GM12874 (cell line): ENCODE measurements around the gene PIK3CA.

Experiments used
- TF ChIP-seq, protein P1 (sequence below): IDR thresholded peaks from 2 replicates; pipeline ENCODE4 v1.5.1; 2011; ENCODE audit warnings: low read depth, mild to moderate bottlenecking, control low read depth, low read length, moderate library complexity; ENCODE audit not compliant: insufficient read depth

Gene PIK3CA

DNA sequence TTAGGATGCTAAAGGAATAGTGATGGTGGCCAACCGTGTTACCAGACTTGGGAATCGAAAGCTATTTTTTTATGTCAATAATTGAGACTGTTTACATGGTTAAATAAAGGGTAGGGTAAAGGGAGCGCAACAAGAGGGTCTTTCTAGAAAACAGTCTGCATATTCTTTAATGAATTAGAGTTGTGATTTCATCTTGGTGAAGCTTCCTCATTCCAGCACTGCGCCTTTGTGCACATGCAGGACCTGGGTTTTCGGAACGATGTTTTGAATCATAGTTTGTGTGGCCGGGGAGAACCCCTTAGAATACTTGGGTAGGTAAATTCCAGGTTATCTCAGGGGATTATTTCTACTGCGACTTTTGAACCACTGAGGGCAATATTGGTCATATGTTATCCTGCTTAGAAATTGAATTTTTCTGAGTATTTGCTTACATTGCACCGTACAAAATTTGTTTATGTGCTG is 1.3 kb downstream of the PIK3CA start:
- TF ChIP-seq, protein P1, sequence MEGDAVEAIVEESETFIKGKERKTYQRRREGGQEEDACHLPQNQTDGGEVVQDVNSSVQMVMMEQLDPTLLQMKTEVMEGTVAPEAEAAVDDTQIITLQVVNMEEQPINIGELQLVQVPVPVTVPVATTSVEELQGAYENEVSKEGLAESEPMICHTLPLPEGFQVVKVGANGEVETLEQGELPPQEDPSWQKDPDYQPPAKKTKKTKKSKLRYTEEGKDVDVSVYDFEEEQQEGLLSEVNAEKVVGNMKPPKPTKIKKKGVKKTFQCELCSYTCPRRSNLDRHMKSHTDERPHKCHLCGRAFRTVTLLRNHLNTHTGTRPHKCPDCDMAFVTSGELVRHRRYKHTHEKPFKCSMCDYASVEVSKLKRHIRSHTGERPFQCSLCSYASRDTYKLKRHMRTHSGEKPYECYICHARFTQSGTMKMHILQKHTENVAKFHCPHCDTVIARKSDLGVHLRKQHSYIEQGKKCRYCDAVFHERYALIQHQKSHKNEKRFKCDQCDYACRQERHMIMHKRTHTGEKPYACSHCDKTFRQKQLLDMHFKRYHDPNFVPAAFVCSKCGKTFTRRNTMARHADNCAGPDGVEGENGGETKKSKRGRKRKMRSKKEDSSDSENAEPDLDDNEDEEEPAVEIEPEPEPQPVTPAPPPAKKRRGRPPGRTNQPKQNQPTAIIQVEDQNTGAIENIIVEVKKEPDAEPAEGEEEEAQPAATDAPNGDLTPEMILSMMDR, result no peak

DNA sequence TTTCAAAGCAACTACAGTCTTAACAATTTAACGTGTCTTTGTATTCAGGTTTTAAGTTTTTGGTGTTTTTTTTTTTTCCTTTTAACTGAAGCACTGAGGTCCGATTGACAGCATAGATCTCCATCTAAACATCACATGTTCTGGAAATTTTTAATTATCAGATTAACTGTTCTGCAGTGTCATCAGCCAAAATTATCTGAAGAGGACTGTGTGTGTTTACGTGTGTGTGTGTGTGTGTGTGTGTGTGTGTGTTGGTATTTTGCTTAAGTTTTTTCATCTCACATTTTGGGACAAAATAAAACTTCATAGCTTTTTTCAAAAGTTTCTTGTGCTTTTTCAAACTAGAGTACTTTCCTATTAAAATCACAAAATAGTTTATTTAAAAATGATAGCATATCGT is 1.8 kb downstream of the PIK3CA start:
- TF ChIP-seq, protein P1, result no peak

DNA sequence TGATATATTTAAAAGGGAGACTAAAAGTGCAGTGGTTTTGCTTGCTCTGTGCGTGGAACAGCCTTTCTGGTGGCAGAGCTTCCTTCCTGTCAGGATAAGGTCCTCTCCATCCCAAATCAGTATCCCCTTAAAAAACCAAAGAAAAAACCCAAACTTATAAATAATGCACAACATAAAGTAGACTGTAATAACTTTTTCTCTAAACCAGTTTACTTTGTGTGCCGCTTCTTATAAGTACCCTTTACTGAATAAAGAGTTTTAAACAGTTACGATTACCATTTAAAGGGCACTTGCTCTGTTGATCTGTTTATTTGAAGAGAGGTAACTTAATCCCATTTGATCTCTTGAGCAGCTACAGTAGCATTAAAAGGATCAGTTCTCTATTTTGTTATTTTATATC is 2.5 kb downstream of the PIK3CA start:
- TF ChIP-seq, protein P1, result no peak

DNA sequence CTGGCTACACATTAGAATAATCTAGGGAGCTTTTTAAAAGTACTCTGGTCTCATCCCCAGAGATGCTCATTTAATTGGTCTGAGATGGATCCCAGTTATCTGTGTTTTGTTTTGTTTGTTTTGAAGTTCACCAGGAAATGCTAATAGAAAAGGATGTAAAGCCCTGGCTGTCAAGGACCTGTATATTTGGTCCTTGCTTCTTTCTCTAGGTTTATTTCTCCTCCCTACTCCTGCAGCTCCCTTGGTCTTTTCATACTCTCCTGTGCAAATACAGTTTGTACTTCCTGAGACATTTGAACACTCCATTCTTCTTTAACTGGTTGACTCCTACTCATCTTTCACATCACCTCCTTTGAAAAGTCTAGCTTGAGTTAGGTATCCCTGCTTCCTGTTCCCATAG is 3.3 kb downstream of the PIK3CA start:
- TF ChIP-seq, protein P1, result no peak

DNA sequence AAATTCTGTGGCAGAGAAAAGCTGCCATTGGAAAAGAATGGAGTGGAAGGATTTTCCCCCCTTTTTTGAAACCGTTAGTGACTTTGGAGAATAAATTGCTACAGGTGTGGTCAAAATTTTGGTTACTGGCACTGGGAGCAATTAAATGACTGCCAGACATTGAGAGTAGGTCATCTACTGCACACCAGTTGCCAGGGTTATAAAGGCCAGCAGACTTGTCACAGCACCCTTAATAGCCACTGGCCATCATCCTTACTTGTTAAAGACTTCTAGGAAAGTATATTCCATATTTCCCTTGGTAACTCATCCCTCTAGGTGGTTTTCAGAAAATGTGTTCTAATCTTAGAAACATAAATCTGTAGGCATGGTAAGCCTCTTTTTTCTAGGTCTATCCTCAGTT is 8.0 kb downstream of the PIK3CA start:
- TF ChIP-seq, protein P1, result no peak

DNA sequence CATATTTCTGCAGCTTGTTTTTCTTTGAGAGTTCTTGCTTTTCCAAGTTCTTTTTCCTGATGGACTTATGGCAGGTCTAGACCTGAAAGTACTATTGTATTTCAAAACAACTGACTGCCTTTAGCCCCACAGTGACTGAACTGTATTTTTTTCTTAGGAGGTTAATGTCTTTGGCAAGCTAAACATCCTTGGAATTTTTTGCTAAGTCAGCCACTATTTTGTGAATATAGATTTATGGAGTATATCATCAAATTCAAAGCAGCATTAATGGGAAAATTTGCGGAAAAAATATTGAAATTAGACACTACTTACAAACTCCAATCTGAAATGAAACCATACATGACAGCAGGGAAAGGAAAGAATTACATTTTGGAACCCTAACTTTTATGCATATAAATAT is 8.6 kb downstream of the PIK3CA start:
- TF ChIP-seq, protein P1, result no peak

DNA sequence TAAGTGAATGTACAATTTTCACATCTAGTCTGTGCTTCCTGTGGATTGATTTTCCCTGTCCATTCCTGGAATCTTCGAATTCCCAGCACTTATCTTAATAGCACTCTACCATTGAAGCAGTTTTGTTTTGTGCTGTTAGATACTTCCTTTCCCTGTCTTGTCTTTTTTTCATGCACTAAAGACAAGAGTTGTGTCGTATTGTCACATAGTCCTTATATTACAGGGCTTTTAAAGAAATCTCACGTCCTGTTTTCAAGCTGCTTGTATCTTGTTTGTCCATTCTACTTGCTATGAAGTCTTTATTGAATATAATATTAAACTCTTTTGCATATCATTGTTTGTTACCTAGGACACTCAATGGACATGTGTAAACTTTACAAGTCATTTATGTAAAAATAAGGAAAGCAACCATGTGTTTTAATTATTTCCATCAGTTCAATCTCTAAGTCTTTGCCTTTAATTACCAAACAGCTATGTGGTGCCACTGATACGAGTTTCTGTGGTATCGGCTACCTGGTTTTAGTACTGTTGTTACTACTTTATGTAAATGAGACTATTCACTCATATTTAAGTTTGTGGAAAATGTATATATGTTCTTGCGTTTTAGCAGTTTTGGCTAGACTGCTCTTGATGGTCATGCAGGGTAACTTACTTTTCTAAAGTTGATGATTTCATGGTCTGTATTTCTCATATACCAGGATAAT is 10.3 kb downstream of the PIK3CA start:
- TF ChIP-seq, protein P1, result no peak

DNA sequence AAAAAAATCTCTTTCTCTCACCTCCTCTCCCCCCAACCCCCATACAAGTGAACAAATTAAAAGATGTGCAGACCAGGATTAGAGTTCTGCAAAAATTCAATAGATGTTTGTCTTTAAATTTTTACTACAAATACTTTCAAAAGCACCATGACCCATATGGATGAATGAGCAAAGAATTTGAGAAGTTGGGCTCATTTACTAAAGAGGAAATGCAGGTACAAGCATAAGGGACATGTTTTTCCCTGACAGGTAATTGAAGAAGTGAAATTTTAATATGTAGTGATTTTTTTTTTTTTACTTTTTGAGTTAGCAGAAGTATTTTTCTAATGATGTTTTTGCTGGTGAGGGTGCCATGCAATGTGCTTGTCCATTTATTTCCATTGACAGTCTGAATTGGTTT is 15.3 kb downstream of the PIK3CA start:
- TF ChIP-seq, protein P1, result no peak
